IMR-90 (cell line): ENCODE measurements around the gene GP9. TPM values are rescaled to one million over a fixed set of nuclear protein-coding genes. Genes with fewer than 3 reads are reported as not detected.

Experiments used
- ATAC-seq: fragments of 200-7000 bp; cut with Tn5 transposase; 2 replicates; pipeline ENCODE4 v1.9.1; 2020; ENCODE audit warnings: low read depth, mild to moderate bottlenecking, moderate library complexity
- BruUV-seq: library from RNA; stranded (reverse); fragments of 400-500 nt; replicated peaks from 2 replicates; lab custom pipeline; 2021; lab: Mats Ljungman, UMichigan
- CTCF ChIA-PET: fragments of 300-600 bp; formaldehyde crosslinking; extraction: SDS; loops from one replicate; lab custom pipeline; 2021; ENCODE audit warnings: antibody characterized with exemption; lab: Yijun Ruan, JAX
- POLR2A ChIA-PET: fragments of 300-600 bp; sonication (Branson Sonifier 250); formaldehyde crosslinking; loops from one replicate; lab custom pipeline; 2022; ENCODE audit warnings: antibody characterized with exemption; ENCODE audit not compliant: unreplicated experiment; lab: Charles Lee
- DNase-seq: peaks from one replicate; pipeline ENCODE4 v3.0.0; 2013
- H2AFZ ChIP-seq: replicated peaks from 2 replicates; pipeline ENCODE3; 2013; ENCODE audit warnings: low read length, mild to moderate bottlenecking; ENCODE audit not compliant: poor library complexity
- H2AK5ac ChIP-seq: 2 replicates; pipeline ENCODE4 v1.6.1; 2013; ENCODE audit warnings: low read depth, low read length, inconsistent platforms
- H2AK9ac ChIP-seq: replicated peaks from 2 replicates; pipeline ENCODE3; 2013; ENCODE audit warnings: mild to moderate bottlenecking, low read depth, low read length, moderate library complexity; ENCODE audit not compliant: poor library complexity
- H2BK120ac ChIP-seq: 2 replicates; pipeline ENCODE4 v1.6.1; 2013; ENCODE audit warnings: low read depth, low read length, inconsistent platforms
- H2BK15ac ChIP-seq: 3 replicates; pipeline ENCODE4 v1.6.1; 2013; ENCODE audit warnings: low read depth, low read length, inconsistent platforms
- H2BK20ac ChIP-seq: 2 replicates; pipeline ENCODE4 v1.6.1; 2013; ENCODE audit warnings: low read depth, mild to moderate bottlenecking, inconsistent platforms, low read length, moderate library complexity
- H2BK5ac ChIP-seq: 2 replicates; pipeline ENCODE4 v1.6.1; 2013; ENCODE audit warnings: mild to moderate bottlenecking, low read depth, low read length, inconsistent platforms; ENCODE audit not compliant: poor library complexity, severe bottlenecking
- H3K14ac ChIP-seq: replicated peaks from 2 replicates; pipeline ENCODE4 v1.6.1; 2013; ENCODE audit warnings: low read depth, low read length, inconsistent platforms
- H3K18ac ChIP-seq: 2 replicates; pipeline ENCODE4 v1.6.1; 2013; ENCODE audit warnings: low read depth, low read length, control low read depth
- H3K23ac ChIP-seq: 2 replicates; pipeline ENCODE4 v1.6.1; 2013; ENCODE audit warnings: low read depth, low read length, inconsistent platforms
- H3K27ac ChIP-seq: 2 replicates; pipeline ENCODE4 v1.5.1; 2013; ENCODE audit warnings: mild to moderate bottlenecking, control low read depth, low read length; ENCODE audit not compliant: insufficient read depth
- H3K27me3 ChIP-seq: 2 replicates; pipeline ENCODE4 v1.6.1; 2013; ENCODE audit warnings: low read length; ENCODE audit not compliant: control insufficient read depth, insufficient read depth
- H3K36me3 ChIP-seq: 2 replicates; pipeline ENCODE4 v1.6.1; 2013; ENCODE audit warnings: low read length, mixed read lengths; ENCODE audit not compliant: control insufficient read depth, insufficient read depth
- H3K4ac ChIP-seq: 2 replicates; pipeline ENCODE4 v1.6.1; 2013; ENCODE audit warnings: low read depth, low read length, inconsistent platforms
- H3K4me1 ChIP-seq: 2 replicates; pipeline ENCODE4 v1.6.1; 2013; ENCODE audit warnings: low read length, mixed read lengths; ENCODE audit not compliant: control insufficient read depth, insufficient read depth
- H3K4me2 ChIP-seq: 2 replicates; pipeline ENCODE4 v1.6.1; 2013; ENCODE audit warnings: low read depth, mild to moderate bottlenecking, control low read depth, low read length, moderate library complexity
- H3K4me3 ChIP-seq: 2 replicates; pipeline ENCODE4 v1.5.1; 2013; ENCODE audit warnings: low read depth, mild to moderate bottlenecking, control low read depth, low read length, moderate library complexity; ENCODE audit not compliant: insufficient read depth
- H3K56ac ChIP-seq: 2 replicates; pipeline ENCODE4 v1.6.1; 2013; ENCODE audit warnings: low read length, inconsistent platforms; ENCODE audit not compliant: insufficient read depth; ENCODE audit errors: extremely low read depth
- H3K79me1 ChIP-seq, 2 experiments: 2 replicates each; pipeline ENCODE4 v1.6.1; 2013; ENCODE audit warnings: low read length in 2 of 2, inconsistent platforms in 1 of 2, low read depth in 1 of 2
- H3K9ac ChIP-seq: 2 replicates; pipeline ENCODE4 v1.6.1; 2013; ENCODE audit warnings: low read depth, low read length, control low read depth
- H3K9me1 ChIP-seq: 2 replicates; pipeline ENCODE4 v1.6.1; 2013; ENCODE audit warnings: low read length, inconsistent platforms; ENCODE audit not compliant: insufficient read depth
- H3K9me3 ChIP-seq: 2 replicates; pipeline ENCODE4 v1.6.1; 2013; ENCODE audit warnings: low read length; ENCODE audit not compliant: control insufficient read depth, insufficient read depth
- H4K20me1 ChIP-seq: 2 replicates; pipeline ENCODE4 v1.6.1; 2013; ENCODE audit warnings: low read length, inconsistent platforms; ENCODE audit not compliant: insufficient read depth
- H4K5ac ChIP-seq: 2 replicates; pipeline ENCODE4 v1.6.1; 2013; ENCODE audit warnings: mild to moderate bottlenecking, low read depth, low read length, control low read depth
- H4K8ac ChIP-seq, 2 experiments: 2 replicates each; pipeline ENCODE4 v1.6.1; 2013; ENCODE audit warnings: low read depth in 2 of 2, low read length in 2 of 2, control low read depth in 1 of 2, inconsistent platforms in 1 of 2
- H4K91ac ChIP-seq: 2 replicates; pipeline ENCODE4 v1.6.1; 2013; ENCODE audit warnings: low read depth, low read length, inconsistent platforms; ENCODE audit not compliant: insufficient read depth
- BHLHE40 ChIP-seq: fragments of 150-350 bp; IDR thresholded peaks from 2 replicates; pipeline ENCODE4 v1.6.1; 2016; ENCODE audit warnings: mild to moderate bottlenecking, low read depth, low read length
- CEBPB ChIP-seq: IDR thresholded peaks from 2 replicates; pipeline ENCODE4 v1.6.1; 2012; ENCODE audit warnings: low read depth, low read length, improper control_type of control experiment
- CHD1 ChIP-seq: IDR thresholded peaks from 2 replicates; pipeline ENCODE4 v1.6.1; 2012; ENCODE audit warnings: low read depth, low read length, improper control_type of control experiment
- USF2 ChIP-seq: fragments of 150-350 bp; IDR thresholded peaks from 2 replicates; pipeline ENCODE4 v1.6.1; 2017; ENCODE audit warnings: mild to moderate bottlenecking, antibody characterized with exemption, low read length, low read depth
- WGBS, 2 experiments: methylation state at CpG; one replicate each; pipeline versions ENCODE4 v1.1.5 to v1.1.7; 2013; ENCODE audit warnings: missing lambda C conversion rate in 2 of 2; ENCODE audit not compliant: insufficient read length in 1 of 2; ENCODE audit errors: extremely low coverage in 2 of 2; 5-methylcytosine and 5-hydroxymethylcytosine counted together
- dilution Hi-C: fragments of 300-500 bp; cut with HindIII; formaldehyde crosslinking; loops from one replicate; pipeline ENCODE4 v1.14.3; 2018; ENCODE audit warnings: low sequenced_read_pairs; ENCODE audit not compliant: unreplicated experiment
- in situ Hi-C: fragments of 300-500 bp; cut with MboI; formaldehyde crosslinking; loops from 3 replicates; pipeline ENCODE4 v1.14.3; 2019; ENCODE audit warnings: low sequenced_read_pairs, inconsistent platforms, mixed read lengths
- intact Hi-C: fragments of 100-400 bp; cut with micrococcal nuclease; formaldehyde crosslinking; loops from 2 replicates; pipeline ENCODE4 v1.10.0; 2022
- polyA plus RNA-seq, 3 experiments: library from polyadenylated mRNA; depleted of rRNA; stranded (reverse); fragments of >200 nt; gene quantifications; 2 replicates each; pipeline ENCODE4 v1.2.3, GENCODE V29; 2012; ENCODE audit warnings: low replicate concordance in 1 of 3
- total RNA-seq: library from RNA; depleted of rRNA; stranded (reverse); fragments of >200 nt; gene quantifications from 2 replicates; pipeline ENCODE4 v1.2.3, GENCODE V29; 2012

The GP9 gene
- total and polyA plus RNA-seq, 2 of the 4 experiments (the other 2 are of a cell fraction): not detected

- Histone ChIP-seq H3K4me1 (peaks cover 2% of the 10 kb centered on the region; the same call in 1 of the 2 replicates), H3K4ac (no peak overlapping the region), H3K9me3 (no peaks in the 10 kb centered on the region), H3K56ac (no peak overlapping the region), H4K91ac (no peak overlapping the region), H4K20me1 (no peaks in the 10 kb centered on the region), H3K4me2 (no peak overlapping the region), H3K79me1 (no peaks in the 10 kb centered on the region), H3K9ac (no peak overlapping the region), H3K27ac (no peak overlapping the region), H2BK20ac (no peak overlapping the region), H4K5ac (no peak overlapping the region), H3K14ac (no peak overlapping the region), H2AFZ (no peak overlapping the region), H3K4me3 (no peak overlapping the region), H3K36me3 (no peaks in the 10 kb centered on the region), H3K23ac (no peak overlapping the region), H2BK120ac (no peak overlapping the region), H4K8ac (no peak overlapping the region), H2AK5ac (no peak overlapping the region), H2AK9ac (no peak overlapping the region), H3K27me3 (peaks cover 23% of the 10 kb centered on the region), H3K9me1 (no peaks in the 10 kb centered on the region), H2BK15ac (no peak overlapping the region), H3K18ac (no peak overlapping the region), H2BK5ac (no peak overlapping the region)
- WGBS, 2 experiments: no CpG with 5 or more reads among the region's 3 CpGs
- intact Hi-C loops: loop anchor here (5.0 to 10.0 kb wide), 2 partner anchors 60 to 193 kb away; partner anchors contain the start of gene COPG1
- in situ Hi-C loops: loop anchor here (10.0 kb wide), 1 partner anchor 190 kb away; the partner anchor contains the start of gene COPG1
- POLR2A ChIA-PET: no interaction called here
- dilution Hi-C loops: no loop called here
- no TSS peak for BruUV-seq
- ATAC-seq: no peak
- TF ChIP-seq USF2 (no peak), CHD1 (no peak), CEBPB (no peak), BHLHE40 (no peak)
- CTCF ChIA-PET: no interaction called here
- DNase-seq: no peak
Measured at GRCh38 chr3:129054605-129055104, 5.9 kb upstream of the GP9 start.
